ENCODE measurements around the gene MMP23B. TPM values are rescaled to one million over a fixed set of nuclear protein-coding genes. Genes with fewer than 3 reads are reported as not detected.
A peak's percentile ranks its signal among the peaks of the same experiment; 100 is the strongest.

Gene MMP23B
- total RNA-seq, 2 donors from 2014 or later, result 87.2 to 201 TPM

DNA sequence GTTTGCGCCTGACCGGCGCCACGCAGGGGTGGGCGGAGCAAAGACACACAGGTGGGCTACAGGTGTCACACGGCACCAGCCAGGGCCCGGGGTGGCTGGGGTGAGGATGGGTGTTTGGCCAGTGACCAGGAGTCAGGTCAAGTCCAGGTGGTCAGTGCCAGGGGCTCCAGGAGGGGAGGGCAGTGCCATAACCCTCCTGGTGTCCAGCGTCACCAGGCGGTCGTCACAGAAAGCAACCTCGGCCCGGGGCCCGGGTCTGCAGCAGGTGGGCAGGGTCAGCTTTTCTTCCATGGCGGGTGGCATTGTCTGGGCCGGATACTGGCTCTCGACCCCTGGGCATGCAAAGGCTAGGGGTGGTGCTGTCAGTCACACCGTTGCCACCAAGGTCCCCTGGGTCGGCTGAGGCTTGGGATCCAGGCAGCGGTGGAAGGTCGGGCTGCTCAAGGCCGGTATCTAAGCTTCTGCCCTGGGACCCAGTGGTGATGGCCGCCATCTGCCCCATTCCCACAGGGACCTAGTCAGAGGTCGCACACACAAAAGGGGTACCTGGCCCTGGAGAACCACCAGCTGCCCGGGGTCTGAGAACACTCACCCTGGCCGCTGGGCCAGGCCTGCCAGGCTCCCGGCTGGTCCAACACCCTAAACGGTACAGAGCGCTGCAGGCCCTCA lies 33.8 kb upstream of the MMP23B start:
- no peaks in the 10 kb centered on the region for H3K9me3 ChIP-seq
- ATAC-seq (ENCODE audit: insufficient number of reproducible peaks, low FRiP score, low read depth), result no peak
- TF ChIP-seq CTCF (IDR thresholded peaks at IDR 0.05), result no peak
- DNase-seq (ENCODE audit: low spot score), result no peak
- H3K36me3 ChIP-seq, result no peaks in the 10 kb centered on the region
- H3K4me1 ChIP-seq (ENCODE audit: control insufficient read depth in 1 of 2, low read depth in 2 of 2), result peaks cover 0 to 14% of the 10 kb centered on the region in 2 donors
- H3K4me3 ChIP-seq, result no peak overlapping the region
- no peaks in the 10 kb centered on the region for H3K27me3 ChIP-seq (replicated peaks; ENCODE audit: insufficient read depth)
- H3K27ac ChIP-seq, result no peak overlapping the region

GRCh38 chr1:1598720-1599029 lies 33.3 kb upstream of the MMP23B start:
- no peaks in the 10 kb centered on the region for H3K27me3 ChIP-seq (replicated peaks; ENCODE audit: insufficient read depth)
- ATAC-seq (ENCODE audit: insufficient number of reproducible peaks, low FRiP score, low read depth) (no peak), DNase-seq (ENCODE audit: low spot score) (no peak)
- H3K4me3 ChIP-seq, result no peak overlapping the region
- no peaks in the 10 kb centered on the region for H3K36me3 ChIP-seq
- no peaks in the 10 kb centered on the region for H3K9me3 ChIP-seq
- TF ChIP-seq CTCF (IDR thresholded peaks at IDR 0.05), result no peak
- H3K27ac ChIP-seq, result no peak overlapping the region
- peaks cover 0 to 14% of the 10 kb centered on the region in 2 donors for H3K4me1 ChIP-seq (ENCODE audit: control insufficient read depth in 1 of 2, low read depth in 2 of 2)

- peaks cover 0 to 14% of the 10 kb centered on the region in 2 donors for H3K4me1 ChIP-seq (ENCODE audit: control insufficient read depth in 1 of 2, low read depth in 2 of 2)
- H3K27ac ChIP-seq, result no peak overlapping the region
- H3K36me3 ChIP-seq, result no peaks in the 10 kb centered on the region
- no peak for ATAC-seq (ENCODE audit: insufficient number of reproducible peaks, low FRiP score, low read depth)
- H3K27me3 ChIP-seq (replicated peaks; ENCODE audit: insufficient read depth), result no peaks in the 10 kb centered on the region
- H3K4me3 ChIP-seq, result peak overlapping the region; percentile 37
- no peak for TF ChIP-seq CTCF (IDR thresholded peaks at IDR 0.05)
- no peak for DNase-seq (ENCODE audit: low spot score)
- no peaks in the 10 kb centered on the region for H3K9me3 ChIP-seq
Observed at GRCh38 chr1:1599030-1599934, 32.7 kb upstream of the MMP23B start.

DNA sequence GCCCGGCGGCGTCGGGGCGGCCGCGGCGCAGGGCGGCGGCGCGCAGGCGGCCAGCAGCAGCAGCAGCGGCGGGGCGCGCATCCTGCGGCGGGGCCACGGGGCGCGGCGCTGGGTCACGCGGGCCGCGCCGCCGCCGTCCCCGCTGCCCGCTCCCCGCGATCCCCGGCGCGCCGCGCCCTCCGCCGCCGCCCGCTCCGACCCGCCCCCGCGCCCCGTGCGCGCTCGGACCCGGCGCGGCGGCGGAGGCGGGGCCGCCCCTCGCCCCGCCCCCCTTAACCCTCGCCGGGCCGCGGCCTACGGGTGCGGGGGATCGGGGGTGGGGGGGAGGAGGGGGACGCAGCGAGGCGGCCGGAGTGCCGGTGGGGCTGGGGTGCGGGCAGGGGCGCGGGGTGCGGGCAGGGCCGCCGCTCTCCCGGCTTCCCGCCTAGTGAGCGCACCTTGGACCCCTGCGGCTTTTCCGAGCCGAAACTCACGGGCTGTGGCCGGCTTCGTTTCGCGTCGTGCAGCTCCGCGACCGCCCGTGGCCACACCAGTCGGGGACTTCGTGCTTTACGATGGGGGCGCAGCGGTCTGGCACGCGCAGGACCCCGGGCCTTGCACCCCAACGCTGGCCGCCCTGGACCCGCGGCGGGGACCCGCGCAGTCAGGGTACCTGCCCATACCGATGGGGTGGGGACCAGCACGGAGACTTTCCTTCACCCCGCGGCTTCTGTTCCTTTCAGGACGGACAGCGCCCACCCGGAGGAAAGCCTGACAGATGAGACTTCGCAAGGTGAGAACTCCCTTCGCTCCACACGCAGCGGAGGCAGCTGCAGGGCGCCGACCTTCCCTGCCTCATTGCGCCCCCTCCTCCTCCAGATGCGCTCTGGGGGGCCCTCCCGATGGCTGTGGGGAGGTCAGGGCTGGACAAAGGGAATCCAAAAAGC lies 31.8 kb upstream of the MMP23B start, which contains the start of gene FNDC10:
FNDC10 (minus strand) TSS at position 201 of the 926 bp plus-strand sequence; CDS start at position 81, 120 bp downstream.
- Histone ChIP-seq H3K4me3 (peak within 1 kb of the TSS; percentile 60), H3K27ac (no peak within 1 kb of the TSS), H3K4me1 (ENCODE audit: control insufficient read depth in 1 of 2, low read depth in 2 of 2) (peaks cover 0 to 14% of the 10 kb centered on the region in 2 donors), H3K9me3 (no peaks in the 10 kb centered on the region), H3K36me3 (no peaks in the 10 kb centered on the region), H3K27me3 (replicated peaks; ENCODE audit: insufficient read depth) (no peaks in the 10 kb centered on the region)
- DNase-seq (ENCODE audit: low spot score) (no peak), ATAC-seq (ENCODE audit: insufficient number of reproducible peaks, low FRiP score, low read depth) (no peak)
- no peak for TF ChIP-seq CTCF (IDR thresholded peaks at IDR 0.05)

Measured in thoracic aorta (tissue), 2 donors.